SK-N-SH treated with all-trans-retinoic acid at 6 μM for 48 hours (cell line): ENCODE results near the gene BLMH.

Experiments
- ATAC-seq: fragments of 200-7000 bp; cut with Tn5 transposase; 3 replicates; pipeline ENCODE4 v1.9.1; 2020; ENCODE audit warnings: mild to moderate bottlenecking, moderate library complexity
- ARNTL ChIP-seq: fragments of 450-650 bp; formaldehyde crosslinking; IDR thresholded peaks from 2 replicates; pipeline ENCODE4 v1.5.0; 2020; ENCODE audit warnings: low read depth, mild to moderate bottlenecking, moderate library complexity, borderline replicate concordance
- BACH2 ChIP-seq: fragments of 250-450 bp; sonication (Bioruptor Pico); IDR thresholded peaks from 2 replicates; pipeline ENCODE4 v1.9.0; 2021; ENCODE audit warnings: mild to moderate bottlenecking, borderline replicate concordance
- CSDC2 ChIP-seq: fragments of 250-450 bp; sonication (Bioruptor Pico); IDR thresholded peaks from 2 replicates; pipeline ENCODE4 v1.5.0; 2020; ENCODE audit warnings: mild to moderate bottlenecking, moderate library complexity
- ESRRG ChIP-seq: fragments of 250-450 bp; sonication (Bioruptor Pico); IDR thresholded peaks from 2 replicates; pipeline ENCODE4 v1.6.1; 2021; ENCODE audit warnings: mild to moderate bottlenecking
- GLIS3 ChIP-seq: fragments of 250-450 bp; sonication (Bioruptor Pico); IDR thresholded peaks from 2 replicates; pipeline ENCODE4 v1.5.0; 2020; ENCODE audit warnings: mild to moderate bottlenecking, moderate library complexity
- ISL1 ChIP-seq: fragments of 250-450 bp; sonication (Bioruptor Pico); IDR thresholded peaks from 2 replicates; pipeline ENCODE4 v2.1.2; 2022; ENCODE audit warnings: mild to moderate bottlenecking, moderate library complexity
- OSR1 ChIP-seq: fragments of 250-450 bp; sonication (Bioruptor Pico); IDR thresholded peaks from 2 replicates; pipeline ENCODE4 v1.8.0; 2022; ENCODE audit warnings: moderate library complexity, mild to moderate bottlenecking, inconsistent platforms
- PATZ1 ChIP-seq: fragments of 250-450 bp; sonication (Bioruptor Pico); IDR thresholded peaks from 2 replicates; pipeline ENCODE4 v1.8.0; 2020; ENCODE audit warnings: mild to moderate bottlenecking, moderate library complexity, borderline replicate concordance
- POU6F1 ChIP-seq: fragments of 250-450 bp; sonication (Bioruptor Pico); IDR thresholded peaks from 2 replicates; pipeline ENCODE4 v1.8.0; 2021; ENCODE audit warnings: low read depth, mild to moderate bottlenecking, moderate library complexity, borderline replicate concordance
- PPARA ChIP-seq: fragments of 250-450 bp; sonication (Bioruptor Pico); IDR thresholded peaks from 2 replicates; pipeline ENCODE4 v1.5.0; 2020; ENCODE audit warnings: mild to moderate bottlenecking, borderline replicate concordance
- RARB ChIP-seq: fragments of 250-450 bp; sonication (Bioruptor Pico); IDR thresholded peaks from 2 replicates; pipeline ENCODE4 v1.8.0; 2021; ENCODE audit warnings: mild to moderate bottlenecking, moderate library complexity
- TCF4 ChIP-seq: fragments of 250-450 bp; sonication (Bioruptor Pico); IDR thresholded peaks from 2 replicates; pipeline ENCODE4 v1.8.0; 2021; ENCODE audit warnings: mild to moderate bottlenecking, moderate library complexity, borderline replicate concordance
- TSHZ2 ChIP-seq: fragments of 250-450 bp; sonication (Bioruptor Pico); IDR thresholded peaks from 2 replicates; pipeline ENCODE4 v1.5.0; 2020; ENCODE audit warnings: mild to moderate bottlenecking, moderate library complexity
- ZC3H10 ChIP-seq: fragments of 250-450 bp; sonication (Bioruptor Pico); IDR thresholded peaks from 2 replicates; pipeline ENCODE4 v1.5.1; 2021; ENCODE audit warnings: mild to moderate bottlenecking, moderate library complexity
- ZFP3 ChIP-seq: fragments of 250-450 bp; sonication (Bioruptor Pico); IDR thresholded peaks from 2 replicates; pipeline ENCODE4 v1.5.0; 2020; ENCODE audit warnings: mild to moderate bottlenecking, moderate library complexity
- ZFP30 ChIP-seq: fragments of 450-650 bp; formaldehyde crosslinking; IDR thresholded peaks from 2 replicates; pipeline ENCODE4 v1.5.0; 2022; ENCODE audit warnings: mild to moderate bottlenecking, moderate library complexity
- ZNF565 ChIP-seq: fragments of 450-650 bp; formaldehyde crosslinking; conservative IDR thresholded peaks from 2 replicates; pipeline ENCODE4 v1.5.0; 2020; ENCODE audit warnings: low read depth, mild to moderate bottlenecking, moderate library complexity
- ZNF70 ChIP-seq: fragments of 450-650 bp; formaldehyde crosslinking; IDR thresholded peaks from 2 replicates; pipeline ENCODE4 v1.5.0; 2020; ENCODE audit warnings: mild to moderate bottlenecking, moderate library complexity
- ZNF8 ChIP-seq: fragments of 450-650 bp; formaldehyde crosslinking; IDR thresholded peaks from 2 replicates; pipeline ENCODE4 v1.5.0; 2020; ENCODE audit warnings: mild to moderate bottlenecking, moderate library complexity

BLMH gene

GRCh38 chr17:30240177-30240576 is 51.6 kb downstream of the BLMH start:
- ATAC-seq: no peak
- TF ChIP-seq ESRRG (CRISPR knock-in tag) (no peak), ZNF8 (CRISPR knock-in tag) (no peak), ZFP3 (CRISPR knock-in tag) (no peak), ARNTL (CRISPR knock-in tag) (no peak), TSHZ2 (CRISPR knock-in tag) (no peak), PPARA (CRISPR knock-in tag) (no peak), BACH2 (CRISPR knock-in tag) (no peak), ZNF70 (CRISPR knock-in tag) (no peak), ZNF565 (CRISPR knock-in tag) (no peak), ZC3H10 (no peak), PATZ1 (no peak), ZFP30 (CRISPR knock-in tag) (no peak), TCF4 (CRISPR knock-in tag) (no peak), POU6F1 (CRISPR knock-in tag) (no peak), ISL1 (CRISPR knock-in tag) (no peak), CSDC2 (CRISPR knock-in tag) (no peak), RARB (CRISPR knock-in tag) (no peak)

GRCh38 chr17:30239089-30239462 is 52.7 kb downstream of the BLMH start:
- no peak for ATAC-seq
- TF ChIP-seq GLIS3 (CRISPR knock-in tag) (no peak), ZNF565 (CRISPR knock-in tag) (no peak), BACH2 (CRISPR knock-in tag) (no peak), POU6F1 (CRISPR knock-in tag) (no peak), PPARA (CRISPR knock-in tag) (no peak), ZFP30 (CRISPR knock-in tag) (no peak), ZNF8 (CRISPR knock-in tag) (no peak), OSR1 (CRISPR knock-in tag) (no peak), TSHZ2 (CRISPR knock-in tag) (no peak)
